IPS-NIHi7 (cell line): ENCODE data around the gene XAB2.
"Not testable (repeated sequence)": the region's sequence is repeated elsewhere in the genome, so short reads cannot be mapped to it uniquely, and the experiment has no call there.

Source experiments
- DNase-seq: peaks from one replicate; pipeline ENCODE4 v3.0.0; 2012; ENCODE audit warnings: mixed read lengths; ENCODE audit errors: extremely low spot score

XAB2 gene

DNA sequence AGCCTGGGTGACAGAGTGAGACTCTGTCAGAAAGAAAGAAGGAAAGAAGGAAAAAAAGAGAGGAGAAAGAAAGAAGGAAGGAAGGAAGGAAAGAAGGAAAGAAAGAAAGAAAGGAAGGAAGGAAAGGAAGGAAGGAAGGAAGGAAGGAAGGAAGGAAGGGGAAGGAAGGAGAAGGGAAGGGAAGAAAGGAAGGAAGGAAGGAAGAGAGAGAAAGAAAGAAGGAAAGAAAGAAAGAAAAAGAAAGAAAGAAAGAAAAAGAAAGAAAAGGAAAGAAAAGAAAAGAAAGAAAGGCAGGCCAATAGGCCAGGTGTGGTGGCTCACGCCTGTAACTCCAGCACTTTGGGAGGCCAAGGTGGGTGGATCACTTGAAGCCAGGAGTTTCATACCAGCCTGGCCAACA, 51.9 kb downstream of the XAB2 start:
- not testable (repeated sequence) for DNase-seq

DNA sequence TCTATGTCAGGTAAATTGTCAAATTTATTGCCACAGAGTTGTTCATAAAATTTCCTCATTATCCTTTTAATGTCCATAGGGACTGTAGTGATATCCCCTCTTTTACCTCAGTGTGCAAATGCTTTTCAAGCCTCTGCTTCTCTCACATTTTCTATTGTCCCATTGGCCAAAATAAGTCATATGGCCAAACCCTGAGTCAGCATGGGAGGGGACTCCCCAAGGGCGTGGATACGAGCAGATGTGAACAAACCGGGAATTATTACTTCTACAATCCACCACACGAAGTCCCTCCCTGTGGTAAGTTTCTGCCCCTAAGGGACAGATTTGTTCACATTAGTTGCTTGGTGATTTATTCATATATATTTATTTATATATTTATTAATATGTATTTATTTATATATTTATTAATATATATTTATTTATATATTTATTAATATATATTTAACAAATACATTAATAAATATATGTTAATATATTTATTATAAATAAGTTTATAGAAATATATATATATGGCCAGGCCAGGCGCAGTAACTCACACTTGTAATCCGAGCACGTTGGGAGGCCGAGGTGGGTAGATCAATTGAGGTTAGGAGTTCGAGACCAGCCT, 53.8 kb downstream of the XAB2 start:
- DNase-seq, result no peak

GRCh38 chr19:7570761-7571160, 58.6 kb downstream of the XAB2 start:
- DNase-seq, result no peak
